Measurements from ENCODE around the gene PGR.

PGR gene

DNA sequence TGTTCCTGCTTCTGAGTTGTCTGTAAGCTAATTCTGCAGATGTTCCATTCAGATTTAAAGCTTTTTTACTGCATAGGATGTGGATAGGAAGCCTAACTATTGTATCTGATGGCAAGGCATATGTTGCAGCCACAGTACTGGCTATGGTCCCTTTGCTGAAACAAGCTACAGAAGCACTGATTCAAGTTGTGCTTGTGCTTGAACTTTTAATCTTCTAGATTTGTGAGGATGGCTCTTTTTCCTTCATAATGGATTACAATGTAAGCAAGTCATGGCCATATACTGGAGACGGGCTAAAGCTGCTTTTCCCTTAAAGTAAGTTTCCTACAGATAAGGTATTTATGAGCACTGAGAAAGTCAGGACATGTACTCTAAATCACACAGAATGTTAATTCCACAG is 138.7 kb downstream of the PGR start:
- no peak overlapping the region for H3K27ac ChIP-seq
- TF ChIP-seq ZFX (IDR thresholded peaks at IDR 0.05) = no peak
- TF ChIP-seq, protein P1, sequence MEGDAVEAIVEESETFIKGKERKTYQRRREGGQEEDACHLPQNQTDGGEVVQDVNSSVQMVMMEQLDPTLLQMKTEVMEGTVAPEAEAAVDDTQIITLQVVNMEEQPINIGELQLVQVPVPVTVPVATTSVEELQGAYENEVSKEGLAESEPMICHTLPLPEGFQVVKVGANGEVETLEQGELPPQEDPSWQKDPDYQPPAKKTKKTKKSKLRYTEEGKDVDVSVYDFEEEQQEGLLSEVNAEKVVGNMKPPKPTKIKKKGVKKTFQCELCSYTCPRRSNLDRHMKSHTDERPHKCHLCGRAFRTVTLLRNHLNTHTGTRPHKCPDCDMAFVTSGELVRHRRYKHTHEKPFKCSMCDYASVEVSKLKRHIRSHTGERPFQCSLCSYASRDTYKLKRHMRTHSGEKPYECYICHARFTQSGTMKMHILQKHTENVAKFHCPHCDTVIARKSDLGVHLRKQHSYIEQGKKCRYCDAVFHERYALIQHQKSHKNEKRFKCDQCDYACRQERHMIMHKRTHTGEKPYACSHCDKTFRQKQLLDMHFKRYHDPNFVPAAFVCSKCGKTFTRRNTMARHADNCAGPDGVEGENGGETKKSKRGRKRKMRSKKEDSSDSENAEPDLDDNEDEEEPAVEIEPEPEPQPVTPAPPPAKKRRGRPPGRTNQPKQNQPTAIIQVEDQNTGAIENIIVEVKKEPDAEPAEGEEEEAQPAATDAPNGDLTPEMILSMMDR (conservative IDR thresholded peaks at IDR 0.05) = no peak

DNA sequence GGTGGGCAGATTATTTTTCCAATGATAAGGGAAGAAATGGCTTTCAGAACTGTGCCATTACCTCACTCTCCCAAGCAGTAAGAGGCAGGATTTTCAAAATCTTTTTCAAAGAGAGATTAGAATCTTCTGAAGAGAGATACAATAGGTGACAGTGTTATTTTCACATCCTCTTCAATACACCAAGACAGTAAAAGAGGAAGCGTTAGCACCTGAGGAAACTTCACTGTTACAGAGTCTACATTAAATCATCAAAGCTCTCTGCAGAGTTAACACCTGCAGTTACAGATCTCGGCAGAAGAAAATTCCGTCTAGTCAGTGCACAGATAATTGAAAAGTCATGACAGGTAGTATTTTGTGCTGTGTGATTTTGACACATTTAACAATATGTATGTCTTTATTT is 144.9 kb downstream of the PGR start:
- TF ChIP-seq, protein P1 (conservative IDR thresholded peaks at IDR 0.05) = no peak
- no peak for TF ChIP-seq ZFX (IDR thresholded peaks at IDR 0.05)
- H3K27ac ChIP-seq = no peak overlapping the region

DNA sequence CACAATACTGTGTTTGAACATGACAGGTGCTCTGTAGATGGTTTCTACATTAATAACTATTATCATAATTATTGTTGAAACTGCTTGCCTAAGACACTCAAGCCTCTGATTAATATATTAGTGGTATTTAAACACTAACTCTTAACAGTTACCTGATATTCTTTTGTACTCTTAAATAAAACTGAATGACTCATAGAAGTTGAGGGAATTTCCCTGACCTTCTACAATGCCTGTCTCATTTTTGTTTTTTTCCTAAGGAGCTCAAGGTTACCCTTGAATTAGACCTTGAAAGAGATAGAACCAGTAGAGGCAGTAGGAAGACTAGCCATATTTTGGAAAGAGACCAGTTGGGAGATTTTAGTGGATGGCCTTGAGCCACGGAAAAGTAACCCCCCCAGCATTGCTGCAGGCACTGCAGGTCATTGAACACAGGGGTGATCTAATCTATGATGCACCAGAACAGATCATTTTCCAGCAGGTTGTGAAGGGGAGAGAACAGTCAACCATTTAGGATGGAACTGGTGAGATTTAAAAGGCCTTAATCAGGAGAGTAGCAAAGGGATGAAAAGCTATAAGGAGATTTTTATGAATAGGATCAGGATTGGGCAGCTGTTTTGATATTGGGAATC is 148.3 kb downstream of the PGR start:
- TF ChIP-seq ZFX (IDR thresholded peaks at IDR 0.05) = no peak
- TF ChIP-seq, protein P1 (conservative IDR thresholded peaks at IDR 0.05) = no peak
- no peak overlapping the region for H3K27ac ChIP-seq

DNA sequence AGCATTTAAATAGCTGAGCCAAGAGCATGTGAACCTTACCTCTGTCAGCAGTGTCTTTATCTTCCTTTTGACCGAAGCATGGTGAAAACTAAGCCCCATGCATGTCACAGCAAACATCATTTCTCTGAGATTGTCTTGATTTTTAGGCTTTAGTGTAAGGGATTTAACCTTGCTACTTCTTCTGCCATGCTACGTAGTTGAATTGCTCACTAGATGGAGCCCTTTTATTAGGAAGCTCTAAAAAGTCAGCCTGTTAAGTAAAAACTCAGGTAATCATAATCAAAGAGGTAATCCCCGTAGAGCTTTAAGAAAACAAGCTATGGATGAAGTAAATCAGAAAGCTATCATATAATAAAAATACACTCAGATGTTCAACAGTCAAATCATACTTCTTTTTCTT is 149.5 kb downstream of the PGR start:
- no peak overlapping the region for H3K27ac ChIP-seq
- no peak for TF ChIP-seq ZFX (IDR thresholded peaks at IDR 0.05)
- TF ChIP-seq, protein P1 (conservative IDR thresholded peaks at IDR 0.05) = peak; percentile 73

Measured in C4-2B (cell line).